GM06990 (cell line): ENCODE results near the gene RRP8.

Experiments
- DNase-seq: peaks from one replicate; pipeline ENCODE4 v3.0.0-alpha.2; 2011; ENCODE audit not compliant: insufficient read length; ENCODE audit errors: extremely low read depth
- H3K27me3 ChIP-seq: replicated peaks from 2 replicates; pipeline ENCODE4 v1.6.0; 2011; ENCODE audit warnings: low read length; ENCODE audit not compliant: control insufficient read depth, insufficient read depth
- H3K36me3 ChIP-seq: 2 replicates; pipeline ENCODE4 v1.5.1; 2011; ENCODE audit warnings: low read length; ENCODE audit not compliant: control insufficient read depth, insufficient read depth
- H3K4me3 ChIP-seq: replicated peaks from 2 replicates; pipeline ENCODE4 v1.5.1; 2011; ENCODE audit warnings: low read depth, mild to moderate bottlenecking, control low read depth, low read length
- TF ChIP-seq, protein P1 (sequence below): IDR thresholded peaks from 2 replicates; pipeline ENCODE4 v1.5.1; 2011; ENCODE audit warnings: low read length, control low read depth, mild to moderate bottlenecking, inconsistent platforms; ENCODE audit not compliant: insufficient read depth, poor library complexity, severe bottlenecking

Gene RRP8

DNA sequence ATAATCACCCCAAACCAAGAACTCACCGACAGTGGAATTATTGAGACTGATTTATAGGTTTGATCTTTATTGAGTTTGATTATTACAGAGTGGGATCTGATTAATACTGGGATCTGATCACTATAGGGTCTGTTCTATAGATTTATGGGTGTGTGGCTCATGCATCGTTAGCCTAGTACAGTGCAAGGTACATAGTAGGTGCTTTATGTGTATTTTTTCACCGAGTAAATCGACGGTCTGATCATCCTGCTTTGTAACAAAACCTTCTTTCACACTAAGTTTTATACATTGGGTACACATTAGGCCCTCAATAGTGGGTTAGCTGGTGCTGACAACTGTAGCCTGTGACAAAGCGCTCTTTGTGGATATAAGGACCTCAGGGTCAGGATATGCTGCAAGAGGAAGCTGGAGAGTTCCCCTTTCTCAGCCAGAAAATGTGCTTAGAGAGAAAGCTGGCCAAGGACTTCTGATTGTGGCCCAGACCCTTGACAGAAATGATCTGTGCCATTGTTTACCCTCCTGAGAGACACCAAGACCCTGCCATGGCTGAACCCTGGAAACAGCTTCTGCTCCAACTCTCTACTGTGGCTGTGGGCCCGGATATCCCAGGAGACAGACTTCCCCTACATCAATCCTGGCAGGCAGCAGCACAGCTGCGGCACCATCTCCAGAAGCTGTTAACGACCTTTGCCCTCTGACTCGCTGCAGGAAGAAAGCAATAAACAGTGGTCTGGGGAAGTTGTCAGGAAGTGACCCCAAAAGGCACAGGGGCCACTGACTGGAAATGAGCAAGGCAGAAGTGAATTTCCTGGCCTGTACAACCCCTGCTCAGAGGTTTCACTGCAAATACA lies 31.9 kb upstream of the RRP8 start:
- Histone ChIP-seq H3K27me3 (no peaks in the 10 kb centered on the region), H3K4me3 (no peak overlapping the region), H3K36me3 (no peaks in the 10 kb centered on the region)
- TF ChIP-seq, protein P1, sequence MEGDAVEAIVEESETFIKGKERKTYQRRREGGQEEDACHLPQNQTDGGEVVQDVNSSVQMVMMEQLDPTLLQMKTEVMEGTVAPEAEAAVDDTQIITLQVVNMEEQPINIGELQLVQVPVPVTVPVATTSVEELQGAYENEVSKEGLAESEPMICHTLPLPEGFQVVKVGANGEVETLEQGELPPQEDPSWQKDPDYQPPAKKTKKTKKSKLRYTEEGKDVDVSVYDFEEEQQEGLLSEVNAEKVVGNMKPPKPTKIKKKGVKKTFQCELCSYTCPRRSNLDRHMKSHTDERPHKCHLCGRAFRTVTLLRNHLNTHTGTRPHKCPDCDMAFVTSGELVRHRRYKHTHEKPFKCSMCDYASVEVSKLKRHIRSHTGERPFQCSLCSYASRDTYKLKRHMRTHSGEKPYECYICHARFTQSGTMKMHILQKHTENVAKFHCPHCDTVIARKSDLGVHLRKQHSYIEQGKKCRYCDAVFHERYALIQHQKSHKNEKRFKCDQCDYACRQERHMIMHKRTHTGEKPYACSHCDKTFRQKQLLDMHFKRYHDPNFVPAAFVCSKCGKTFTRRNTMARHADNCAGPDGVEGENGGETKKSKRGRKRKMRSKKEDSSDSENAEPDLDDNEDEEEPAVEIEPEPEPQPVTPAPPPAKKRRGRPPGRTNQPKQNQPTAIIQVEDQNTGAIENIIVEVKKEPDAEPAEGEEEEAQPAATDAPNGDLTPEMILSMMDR = no peak
- no peak for DNase-seq

DNA sequence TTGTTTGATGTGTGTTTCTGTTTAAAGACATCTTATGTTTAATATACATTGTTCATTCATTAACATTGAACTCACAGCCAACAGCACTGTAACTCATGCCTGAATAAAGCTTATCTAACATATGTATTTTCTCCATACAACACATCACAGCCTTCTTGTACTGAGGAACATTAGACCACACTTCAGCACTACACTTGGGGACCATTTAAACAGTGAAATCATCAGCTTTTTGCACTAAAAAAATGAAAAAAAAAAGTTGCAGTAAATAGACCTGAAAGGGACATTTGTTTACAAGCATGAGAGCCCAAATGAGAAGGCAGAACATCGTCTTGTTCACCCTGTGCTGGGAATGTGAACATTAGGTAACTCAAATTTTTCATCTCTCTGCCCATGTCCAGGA lies 31.1 kb upstream of the RRP8 start:
- no peaks in the 10 kb centered on the region for H3K36me3 ChIP-seq
- DNase-seq = no peak
- TF ChIP-seq, protein P1 = no peak

DNA sequence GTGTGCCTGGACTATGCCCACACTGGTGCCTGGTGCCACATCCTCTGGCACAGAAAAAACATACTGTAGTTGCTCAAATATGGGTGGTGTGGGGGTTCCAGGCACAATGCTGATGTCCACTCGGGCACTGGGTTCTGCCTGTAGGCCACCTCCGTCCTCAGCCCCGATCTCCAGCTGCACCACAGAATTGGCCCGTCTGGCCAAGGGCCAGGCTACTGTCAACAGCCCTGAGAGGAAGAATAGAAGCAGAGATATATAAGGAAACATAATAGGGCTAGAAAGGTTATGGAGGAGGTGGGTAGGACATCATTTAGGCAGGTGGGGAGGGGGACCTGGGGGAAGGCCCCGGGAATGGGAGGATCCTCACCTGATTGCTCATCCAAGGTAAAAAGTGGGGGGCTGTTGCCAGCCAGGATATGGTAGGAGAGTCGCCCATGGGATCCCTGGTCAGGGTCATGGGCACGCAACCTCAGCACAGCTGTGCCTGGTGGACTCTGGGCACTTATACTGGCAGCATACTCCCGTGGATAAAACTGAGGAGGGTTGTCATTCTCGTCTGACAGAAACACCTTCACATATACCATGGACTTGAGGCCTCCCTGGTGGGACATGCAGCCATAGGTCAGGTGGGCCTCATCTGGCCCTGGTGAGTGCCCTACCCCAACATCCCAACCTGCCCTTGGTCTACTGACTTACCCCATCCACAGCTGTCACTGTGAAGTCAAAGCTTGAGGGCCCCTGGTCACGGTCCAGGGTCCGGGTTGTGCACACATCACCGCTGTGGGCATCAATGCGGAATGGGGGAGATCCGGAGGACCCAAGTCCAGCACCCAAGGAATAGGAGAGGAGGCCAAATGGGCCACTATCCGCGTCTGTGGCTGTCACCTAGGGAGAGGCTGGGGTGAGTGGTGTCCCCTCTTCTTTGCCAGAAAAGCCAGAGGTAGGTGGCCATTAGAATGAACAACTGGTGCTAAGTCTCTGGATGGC lies 30.3 kb upstream of the RRP8 start:
- H3K4me3 ChIP-seq = no peak overlapping the region
- H3K27me3 ChIP-seq = no peaks in the 10 kb centered on the region
- TF ChIP-seq, protein P1 = no peak
- H3K36me3 ChIP-seq = no peaks in the 10 kb centered on the region
- DNase-seq = no peak

More for the DNA sequence above, 31.1 kb upstream of the RRP8 start:
- no peak overlapping the region for H3K4me3 ChIP-seq
- H3K27me3 ChIP-seq = no peaks in the 10 kb centered on the region

DNA sequence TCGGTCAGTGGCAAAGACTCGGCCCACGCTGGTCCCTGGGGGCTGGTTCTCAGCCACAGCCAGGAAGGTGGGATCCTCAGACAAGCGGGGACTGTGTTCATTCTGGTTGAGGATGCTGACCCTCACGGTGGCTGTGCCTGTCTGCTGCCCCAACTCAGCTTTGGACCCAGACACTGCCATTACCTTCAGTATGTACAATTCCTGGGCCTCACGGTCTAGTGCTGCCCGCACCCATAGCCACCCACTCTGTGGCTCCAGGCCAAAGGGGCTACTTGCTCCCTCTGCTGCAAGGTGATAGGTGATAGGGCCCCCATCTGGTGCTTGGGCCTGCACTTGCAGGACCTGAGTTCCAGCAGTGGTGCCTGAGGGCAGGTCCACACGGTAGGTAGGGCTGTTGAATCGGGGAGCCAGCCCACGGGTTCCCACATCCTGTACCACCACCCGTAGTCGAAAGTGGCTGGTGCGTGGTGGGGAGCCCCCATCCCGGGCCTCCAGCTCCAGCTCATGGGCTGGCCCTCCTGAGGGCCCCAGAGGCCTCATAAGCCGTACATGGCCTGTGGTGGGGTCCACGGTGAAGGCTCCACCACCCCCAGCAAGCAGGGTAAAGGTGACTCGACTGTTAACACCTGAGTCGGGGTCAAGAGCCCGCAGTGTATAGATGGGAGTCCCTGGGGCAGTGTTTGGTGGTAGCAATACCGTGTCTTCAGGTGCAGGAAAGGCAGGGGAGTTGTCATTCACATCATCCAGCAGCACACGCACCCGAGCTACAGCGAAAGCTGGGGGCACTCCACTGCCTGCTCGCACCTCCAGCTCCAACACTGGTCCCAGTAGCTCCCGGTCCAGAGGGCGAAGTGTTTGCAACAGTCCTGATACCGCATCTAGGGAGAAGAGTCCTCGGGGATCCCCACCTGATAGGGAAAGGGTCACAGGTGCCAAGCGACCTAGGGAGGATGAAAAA lies 29.0 kb upstream of the RRP8 start:
- no peak for DNase-seq
- Histone ChIP-seq H3K4me3 (no peak overlapping the region), H3K36me3 (no peaks in the 10 kb centered on the region), H3K27me3 (no peaks in the 10 kb centered on the region)
- TF ChIP-seq, protein P1 = no peak

DNA sequence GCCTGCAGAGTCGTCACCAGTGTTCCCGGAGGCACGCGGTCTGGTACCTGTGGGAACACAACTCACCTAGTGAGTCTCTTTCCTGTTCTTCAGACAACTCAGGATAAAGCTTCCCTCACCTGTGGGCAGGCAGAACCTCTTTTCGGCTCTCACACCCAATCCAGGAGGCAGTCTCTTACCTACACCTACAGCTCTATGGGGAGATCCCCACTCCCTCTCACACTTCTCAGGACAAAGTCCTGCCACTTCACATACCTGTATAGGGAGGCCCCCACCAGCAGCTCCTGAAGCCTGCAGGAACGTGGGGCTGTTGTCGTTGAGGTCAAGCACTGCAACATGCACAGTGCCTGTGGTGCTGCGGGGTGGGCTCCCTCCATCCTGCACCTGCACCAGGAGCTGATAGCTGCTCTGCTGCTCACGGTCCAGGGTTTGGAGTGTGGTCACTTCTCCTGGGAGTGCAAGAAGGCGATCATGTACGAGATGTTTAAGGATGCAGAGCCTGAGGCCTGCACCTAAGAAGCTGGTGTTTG lies 28.0 kb upstream of the RRP8 start:
- no peak for DNase-seq
- Histone ChIP-seq H3K4me3 (no peak overlapping the region), H3K36me3 (no peaks in the 10 kb centered on the region), H3K27me3 (no peaks in the 10 kb centered on the region)
- TF ChIP-seq, protein P1 = no peak
